NCI-H2029 (cell line): Measurements from ENCODE around the gene ZBTB16.

Experiments used
- DNase-seq: peaks from one replicate; lab custom pipeline; 2025; lab: John Stamatoyannopoulos, UW

ZBTB16 gene

DNA sequence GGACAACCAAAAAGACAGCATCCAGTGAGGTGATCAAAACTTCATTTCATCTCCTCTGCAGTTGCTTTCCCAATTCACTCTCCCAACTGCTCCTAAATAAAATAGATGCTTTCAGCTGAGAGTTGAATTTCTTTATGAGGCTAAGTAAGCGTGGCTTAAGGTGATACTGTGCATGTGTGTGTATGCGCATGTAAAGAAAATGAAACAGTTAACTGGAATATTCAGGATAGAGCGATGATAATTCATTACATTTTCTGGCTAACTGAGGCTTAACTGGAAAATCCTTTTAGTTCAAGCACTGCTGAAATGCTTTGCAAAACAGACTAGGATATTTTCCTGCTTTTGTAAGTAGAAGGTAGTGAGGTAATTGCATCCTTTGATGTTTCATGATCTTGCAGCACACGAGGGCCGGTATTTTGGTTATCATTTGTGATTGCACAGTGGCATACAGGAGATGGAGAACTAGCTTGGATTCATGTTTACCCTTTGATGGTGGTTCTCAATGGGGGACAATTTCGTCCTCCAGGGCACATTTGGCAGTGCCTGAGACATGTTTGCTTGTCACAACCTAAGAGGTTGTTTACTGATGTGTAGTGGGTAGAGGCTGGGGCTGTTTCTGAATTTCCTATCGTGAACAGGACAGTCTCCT is 71.2 kb downstream of the ZBTB16 start:
- no peak for DNase-seq

DNA sequence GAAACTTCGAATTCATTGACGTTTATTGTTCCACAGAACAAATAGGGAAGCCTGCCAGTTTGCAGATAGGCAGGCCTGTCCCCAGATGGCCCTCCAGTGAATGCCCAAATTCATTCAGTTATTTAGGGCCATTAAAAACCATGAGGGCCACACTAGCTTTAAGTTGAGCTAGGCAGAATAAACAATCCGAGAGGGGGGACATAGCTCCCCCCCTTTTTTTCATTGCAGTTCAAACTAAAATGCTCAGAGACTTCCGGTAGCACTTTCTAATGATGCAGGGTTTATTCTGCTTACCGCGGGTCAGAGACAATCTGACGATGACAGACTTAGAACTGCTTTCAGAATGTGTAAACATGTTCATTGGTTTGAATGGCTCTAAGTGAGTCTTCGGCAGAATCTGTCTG is 72.0 kb downstream of the ZBTB16 start:
- no peak for DNase-seq

DNA sequence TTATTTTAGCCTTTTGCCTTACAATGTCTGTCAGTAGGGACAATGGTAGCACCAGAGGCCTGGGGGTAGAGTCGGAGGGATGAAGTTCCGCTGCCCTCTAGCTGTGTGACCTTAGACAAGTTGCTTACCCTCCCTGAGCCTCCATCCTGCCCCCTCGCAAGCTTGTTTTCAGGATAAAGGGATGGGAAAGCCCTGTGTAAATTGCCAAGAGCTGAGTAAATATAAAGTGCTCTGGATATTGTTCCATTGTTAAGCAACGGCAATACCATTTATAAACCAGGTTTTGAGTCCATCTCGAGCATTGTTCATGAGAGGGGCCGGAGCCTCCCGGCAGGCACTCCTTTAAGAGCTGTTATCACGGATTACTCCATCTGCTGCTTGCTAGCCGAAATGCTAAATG is 72.9 kb downstream of the ZBTB16 start:
- DNase-seq: no peak

- no peak for DNase-seq
These were observed 73.5 kb downstream of the ZBTB16 start for GRCh38 chr11:114132944-114133394.

DNA sequence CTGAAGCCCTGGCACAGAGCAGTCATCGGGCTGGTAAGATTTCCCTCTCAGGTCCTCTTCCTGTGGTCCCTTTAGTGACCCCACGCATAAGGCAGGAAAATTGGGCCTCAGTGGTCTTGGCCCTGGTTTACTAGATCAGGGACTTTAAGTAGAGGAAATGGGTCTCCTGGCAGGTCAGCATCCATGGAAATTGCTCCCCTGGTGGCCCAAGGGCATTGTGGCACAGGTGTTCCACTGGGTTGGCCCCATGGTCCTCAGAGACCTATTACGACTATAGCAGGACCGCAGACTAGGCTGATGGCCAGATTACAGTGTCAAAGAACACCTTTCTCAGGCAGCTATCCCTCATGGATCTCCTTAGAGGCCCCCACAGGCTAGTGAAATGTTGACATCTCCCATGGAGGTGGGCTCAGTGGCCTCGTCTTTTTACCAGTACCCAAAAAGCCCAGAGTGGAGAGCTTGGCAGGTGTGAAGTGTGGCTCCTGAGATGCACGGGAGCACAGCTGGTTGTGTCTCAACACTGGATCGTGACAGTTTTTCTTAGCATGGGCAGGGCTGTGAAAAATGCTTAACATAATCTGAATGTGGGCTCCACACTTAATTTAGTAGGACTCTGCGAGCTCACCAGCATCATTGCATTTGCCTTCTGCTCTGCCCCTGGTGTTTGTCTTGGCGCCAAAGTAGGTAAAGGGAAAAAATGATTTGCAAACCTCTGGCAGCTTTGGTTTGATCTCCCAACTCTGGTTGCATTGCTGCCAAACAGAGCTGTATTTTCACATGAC is 74.2 kb downstream of the ZBTB16 start:
- no peak for DNase-seq

GRCh38 chr11:114134870-114135269 is 75.4 kb downstream of the ZBTB16 start:
- no peak for DNase-seq

DNA sequence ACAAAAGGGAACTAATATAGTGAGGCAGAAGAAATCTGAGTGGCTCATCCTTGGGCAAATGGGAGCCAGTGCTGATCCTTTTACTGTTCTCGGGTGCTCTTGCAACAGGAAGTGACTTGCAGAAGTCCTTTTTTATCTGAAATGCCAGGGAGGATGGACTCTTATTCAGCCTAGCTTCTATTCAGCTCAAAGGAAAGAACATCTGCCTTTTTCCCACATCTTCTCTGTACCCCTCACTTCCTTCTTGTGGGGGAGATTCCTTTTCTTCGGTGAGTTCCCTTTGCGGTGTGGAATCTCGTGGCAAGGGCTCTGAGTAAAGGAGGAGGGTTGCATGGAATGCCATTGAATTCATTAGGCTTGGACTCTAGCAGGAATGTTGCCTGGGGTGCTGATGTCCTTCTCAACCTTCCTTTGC is 76.2 kb downstream of the ZBTB16 start:
- DNase-seq: no peak

DNA sequence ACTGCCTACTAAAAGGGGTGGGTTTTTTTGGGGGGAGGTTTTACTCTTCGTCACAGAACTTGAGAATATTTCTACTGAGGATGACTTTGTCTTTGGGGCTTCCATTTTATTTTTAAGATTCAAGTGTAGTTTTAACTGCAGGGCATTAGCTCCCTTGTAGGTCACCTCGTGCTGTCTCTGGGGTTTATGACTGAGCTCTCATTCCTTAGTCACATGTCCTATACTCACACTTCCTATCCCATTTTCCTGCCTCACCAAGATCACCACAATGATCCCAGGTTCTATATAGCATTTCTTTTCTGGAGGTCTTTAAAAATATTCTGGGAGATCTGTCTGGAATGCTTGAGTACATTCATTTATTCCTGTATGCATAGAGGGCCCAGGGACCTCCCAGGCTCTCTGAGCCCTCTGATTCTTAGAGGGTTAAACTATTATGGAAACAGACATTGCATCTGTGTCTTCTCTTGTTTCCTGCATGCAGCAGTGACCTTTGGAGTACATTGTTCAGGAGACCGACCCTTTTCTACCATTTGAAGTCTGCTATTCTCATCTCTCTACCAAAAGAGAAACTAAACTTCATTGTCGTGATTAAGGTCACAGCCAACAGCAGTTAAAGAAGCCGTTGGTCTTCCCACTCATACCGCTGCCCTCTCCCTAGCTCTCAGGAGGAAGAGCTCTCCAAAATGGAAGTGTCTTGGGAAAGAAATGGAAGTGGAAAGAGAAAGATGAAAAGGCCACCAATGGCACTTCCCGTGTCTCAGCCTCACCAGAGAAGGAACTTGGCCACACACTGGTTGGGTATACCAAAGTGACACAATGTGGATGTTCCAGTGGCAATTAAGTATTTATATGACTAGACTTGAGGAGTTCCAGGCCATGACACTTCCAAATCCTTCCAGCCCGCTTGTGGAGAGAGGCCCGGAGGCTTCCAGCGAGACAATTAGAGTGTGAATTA is 77.5 kb downstream of the ZBTB16 start:
- no peak for DNase-seq

DNA sequence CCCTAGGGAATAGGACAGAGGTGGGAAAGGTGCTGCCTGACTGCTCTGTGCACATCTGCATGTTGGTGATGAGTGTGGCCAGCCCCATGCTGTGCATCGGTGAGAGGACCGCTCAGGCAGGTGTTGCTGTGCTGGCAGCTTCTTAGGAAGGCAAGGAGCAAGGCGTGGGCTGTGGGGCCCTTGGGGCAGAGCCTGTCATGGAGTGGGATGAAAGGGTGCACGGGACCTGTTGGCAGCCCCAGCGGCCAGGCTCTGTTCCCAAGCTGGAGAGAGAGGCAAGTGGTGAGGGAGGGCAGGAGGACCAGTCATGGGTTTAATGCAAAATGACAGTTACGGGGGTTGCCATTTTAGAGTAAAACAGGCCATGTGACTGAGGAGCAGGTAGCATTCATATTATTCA is 78.3 kb downstream of the ZBTB16 start:
- DNase-seq: no peak

- no peak for DNase-seq
These were observed 78.9 kb downstream of the ZBTB16 start for GRCh38 chr11:114138411-114138810.

- no peak for DNase-seq
These were observed 81.3 kb downstream of the ZBTB16 start for GRCh38 chr11:114140826-114141225.

- DNase-seq: peak; percentile 68
These were observed 82.5 kb downstream of the ZBTB16 start for GRCh38 chr11:114141863-114142580.

GRCh38 chr11:114142707-114143106 is 83.2 kb downstream of the ZBTB16 start:
- DNase-seq: no peak

DNA sequence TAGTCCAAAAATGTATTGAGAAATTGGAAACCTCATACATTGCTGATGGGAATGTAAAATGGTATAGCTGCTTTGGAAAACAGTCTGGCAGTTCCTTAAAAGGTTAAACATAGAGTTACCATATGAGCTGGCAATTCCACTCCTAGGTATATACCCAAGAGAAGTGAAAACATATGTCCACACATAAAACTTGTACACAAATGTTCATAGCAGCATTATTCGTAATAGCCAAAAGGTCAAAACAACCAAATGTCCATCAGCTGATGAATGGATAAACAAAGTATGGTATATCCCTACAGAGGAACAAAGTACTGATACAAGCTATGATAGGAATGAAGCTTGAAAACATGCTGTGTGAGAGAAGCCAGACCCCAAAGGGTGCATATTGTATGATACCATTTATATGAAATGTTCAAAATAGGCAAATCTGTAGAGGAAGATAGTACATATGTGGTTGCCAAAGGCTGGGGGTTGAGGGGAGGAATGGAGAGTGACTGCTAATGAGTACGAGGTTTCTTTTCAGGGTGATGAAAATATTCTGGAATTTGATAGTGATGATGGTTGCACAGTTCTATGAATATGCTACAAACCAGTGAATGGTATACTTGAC is 85.8 kb downstream of the ZBTB16 start:
- DNase-seq: no peak

DNA sequence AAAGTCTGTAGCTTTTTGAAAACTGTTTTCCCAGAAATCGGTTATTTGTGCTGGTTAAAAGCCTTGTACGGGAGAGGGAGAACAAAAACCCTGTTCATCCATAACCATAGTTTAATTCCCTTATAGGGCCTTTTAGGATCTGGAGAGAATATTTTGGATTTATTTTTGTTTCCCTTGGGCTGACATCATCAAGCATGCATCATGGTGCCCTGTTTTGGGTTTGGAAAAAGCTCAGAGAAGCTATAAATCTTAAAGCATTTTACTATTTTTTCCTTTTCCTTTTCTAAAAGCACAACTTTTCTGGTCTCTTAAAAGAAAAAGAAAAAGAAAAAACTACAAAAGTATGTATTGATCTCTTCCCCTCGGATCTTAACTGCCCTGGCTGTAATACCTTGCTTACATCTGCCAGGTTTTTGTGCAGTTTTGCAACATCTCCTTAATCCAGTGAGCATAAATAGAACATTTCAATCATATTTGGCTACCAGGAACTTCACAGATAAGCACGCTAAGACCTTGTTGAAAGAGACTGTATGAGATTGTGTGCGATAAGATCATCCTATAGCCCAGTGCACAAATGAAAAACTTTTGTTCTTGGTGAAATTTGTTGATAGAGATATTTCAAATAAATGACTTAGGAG is 88.0 kb downstream of the ZBTB16 start:
- no peak for DNase-seq

GRCh38 chr11:114148013-114148382 is 88.5 kb downstream of the ZBTB16 start:
- no peak for DNase-seq

- DNase-seq: no peak
These were observed 90.3 kb downstream of the ZBTB16 start for GRCh38 chr11:114149689-114150407.

DNA sequence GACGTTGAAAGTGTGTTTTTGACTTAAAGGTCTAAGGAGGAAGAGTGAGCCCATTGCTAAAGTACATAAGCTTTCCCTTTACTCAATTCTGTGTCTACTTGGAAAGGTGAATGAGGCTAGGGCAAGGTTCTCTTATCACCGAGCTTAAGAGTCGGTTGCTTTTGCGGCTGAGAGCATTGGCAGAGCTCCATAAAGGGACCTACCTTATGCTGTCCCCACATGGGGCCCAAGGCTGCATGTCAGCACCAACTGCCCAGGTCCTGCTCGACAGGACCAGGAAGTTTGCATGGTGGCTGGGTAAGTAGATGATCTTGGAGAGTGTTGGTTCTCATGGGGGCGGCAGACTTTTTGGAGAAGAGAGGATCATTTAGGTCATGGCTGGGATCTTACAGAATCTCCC is 91.2 kb downstream of the ZBTB16 start:
- DNase-seq: no peak

- no peak for DNase-seq
These were observed 92.1 kb downstream of the ZBTB16 start for GRCh38 chr11:114151631-114152030.

GRCh38 chr11:114152162-114152561 is 92.7 kb downstream of the ZBTB16 start:
- DNase-seq: no peak
